GM10266 (cell line): Measurements from ENCODE around the gene SIK3.
"Not testable (repeated sequence)": the region's sequence is repeated elsewhere in the genome, so short reads cannot be mapped to it uniquely, and the experiment has no call there.

Experiments used
- DNase-seq: peaks from one replicate; pipeline ENCODE4 v3.0.0; 2012; ENCODE audit errors: extremely low spot score
- CTCF ChIP-seq: IDR thresholded peaks from 2 replicates; pipeline ENCODE4 v1.5.1; 2012; ENCODE audit warnings: mild to moderate bottlenecking, low read depth; ENCODE audit not compliant: control insufficient read depth, insufficient read depth; ENCODE audit errors: missing control alignments

SIK3 gene

GRCh38 chr11:117121176-117121575 lies 22.9 kb upstream of the SIK3 start:
- no peak for TF ChIP-seq CTCF
- DNase-seq: no peak

GRCh38 chr11:117117681-117118080 lies 19.5 kb upstream of the SIK3 start:
- DNase-seq: no peak
- TF ChIP-seq CTCF: no peak

- DNase-seq: not testable (repeated sequence)
Observed at GRCh38 chr11:117112939-117113338, 14.7 kb upstream of the SIK3 start.

- not testable (repeated sequence) for DNase-seq
Observed at GRCh38 chr11:117112497-117112896, 14.3 kb upstream of the SIK3 start.

- DNase-seq: no peak
- TF ChIP-seq CTCF: no peak
Observed at GRCh38 chr11:117110294-117110950, 12.2 kb upstream of the SIK3 start.

- no peak for TF ChIP-seq CTCF
- no peak for DNase-seq
Observed at GRCh38 chr11:117107701-117108590, 9.7 kb upstream of the SIK3 start.

- no peak for TF ChIP-seq CTCF
- no peak for DNase-seq
Observed at GRCh38 chr11:117100556-117100955, 2.3 kb upstream of the SIK3 start.

GRCh38 chr11:117099696-117100095 lies 1.5 kb upstream of the SIK3 start:
- no peak for TF ChIP-seq CTCF
- no peak for DNase-seq
